Natural killer cell (primary cell): ENCODE measurements around the gene SLC25A13. TPM values are rescaled to one million over a fixed set of nuclear protein-coding genes. Genes with fewer than 3 reads are reported as not detected.

Experiments
- ATAC-seq, 3 donors: fragments of 150-1000 bp in 2 of 3; fragments of 200-7000 bp in 1 of 3; cut with Tn5 transposase; 1 replicate in 1 of 3; 2 replicates in 2 of 3; pipeline ENCODE4 v1.10.0; 2021; ENCODE audit warnings: mild to moderate bottlenecking in 2 of 3, moderate library complexity in 2 of 3
- DNase-seq, 2 donors: peaks; one replicate each; pipeline versions ENCODE4 v3.0.0 to v3.0.0-alpha.2; 2013 to 2021; ENCODE audit warnings: mixed read lengths in 1 of 2
- H3K27ac ChIP-seq: one replicate; pipeline ENCODE4 v1.5.1; 2013; ENCODE audit warnings: mild to moderate bottlenecking, low read length
- H3K27me3 ChIP-seq: one replicate; pipeline ENCODE4 v1.6.1; 2013; ENCODE audit warnings: low read length; ENCODE audit not compliant: control insufficient read depth, insufficient read depth
- H3K36me3 ChIP-seq: one replicate; pipeline ENCODE4 v1.6.1; 2013; ENCODE audit warnings: low read length; ENCODE audit not compliant: control insufficient read depth, insufficient read depth
- H3K4me1 ChIP-seq: one replicate; pipeline ENCODE4 v1.6.1; 2013; ENCODE audit warnings: low read length; ENCODE audit not compliant: control insufficient read depth, insufficient read depth
- H3K4me3 ChIP-seq: one replicate; pipeline ENCODE4 v1.5.1; 2013; ENCODE audit warnings: low read length
- H3K9me3 ChIP-seq: one replicate; pipeline ENCODE4 v1.6.1; 2013; ENCODE audit warnings: low read length; ENCODE audit not compliant: control insufficient read depth, insufficient read depth
- H3K27ac Mint-ChIP-seq, 2 donors: one replicate each; pipeline ENCODE4 v1.8.0; 2022; ENCODE audit warnings: mild to moderate bottlenecking in 2 of 2, mixed read lengths in 2 of 2, moderate library complexity in 1 of 2
- H3K27me3 Mint-ChIP-seq, 2 donors: one replicate each; pipeline ENCODE4 v1.8.0; 2022; ENCODE audit warnings: low read depth in 2 of 2, mixed read lengths in 2 of 2
- H3K36me3 Mint-ChIP-seq: one replicate; pipeline ENCODE4 v1.8.0; 2022; ENCODE audit warnings: mixed read lengths
- H3K4me1 Mint-ChIP-seq, 2 donors: one replicate each; pipeline ENCODE4 v1.8.0; 2022; ENCODE audit warnings: mixed read lengths in 2 of 2
- H3K4me3 Mint-ChIP-seq: one replicate; pipeline ENCODE4 v1.8.0; 2022; ENCODE audit warnings: mild to moderate bottlenecking, moderate library complexity, mixed read lengths
- H3K9me3 Mint-ChIP-seq, 2 donors: one replicate each; pipeline ENCODE4 v1.8.0; 2022; ENCODE audit warnings: mixed read lengths in 2 of 2
- WGBS: methylation state at CpG from one replicate; pipeline ENCODE4 v1.1.7; 2013; ENCODE audit warnings: missing lambda C conversion rate; ENCODE audit not compliant: insufficient coverage; 5-methylcytosine and 5-hydroxymethylcytosine counted together
- intact Hi-C: fragments of 100-400 bp; cut with micrococcal nuclease; formaldehyde crosslinking; loops from one replicate; pipeline ENCODE4 v1.14.2; 2022
- total RNA-seq, 4 donors: library from RNA; stranded (reverse); fragments of 120-200 nt in 1 of 4; gene quantifications; one replicate each; pipeline versions ENCODE4 v1.2.3 to v1.2.4, GENCODE V29; 2013 to 2022
- TF ChIP-seq, protein P1 (sequence below): fragments of 200-600 bp; IDR thresholded peaks from one replicate; pipeline ENCODE4 v1.8.0; 2022; ENCODE audit warnings: antibody characterized with exemption

The SLC25A13 gene
- total RNA-seq, 3 donors from 2014 or later (not counting 1 experiment from before 2014, with no cell fraction given): 16.9 to 20.8 (median 20.5) TPM

DNA sequence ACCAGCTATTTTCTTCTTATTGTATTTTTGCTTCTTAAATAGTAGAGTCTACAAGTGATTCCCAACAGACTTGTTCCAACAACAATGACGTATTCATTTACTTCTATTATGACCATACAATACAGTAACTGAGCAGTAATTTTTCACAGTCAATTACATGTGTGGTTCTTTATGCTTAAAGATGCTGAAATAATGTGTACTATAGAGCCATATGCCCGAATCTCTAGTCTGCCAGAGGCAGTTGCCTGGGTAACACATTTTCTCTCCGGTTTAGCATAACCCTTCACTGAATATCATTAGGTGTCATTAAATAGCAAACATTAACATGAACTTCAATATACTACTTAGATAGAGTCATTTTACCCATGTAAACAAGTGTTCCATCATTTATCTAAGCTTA is 75.0 kb downstream of the SLC25A13 start:
- Histone ChIP-seq H3K27me3 (no peaks in the 10 kb centered on the region), H3K4me3 (no peak overlapping the region), H3K36me3 (no peaks in the 10 kb centered on the region), H3K27ac (no peak overlapping the region), H3K4me1 (peaks cover 3% of the 10 kb centered on the region), H3K9me3 (no peaks in the 10 kb centered on the region)
- H3K9me3 Mint-ChIP-seq: no peaks in the 10 kb centered on the region
- TF ChIP-seq, protein P1, sequence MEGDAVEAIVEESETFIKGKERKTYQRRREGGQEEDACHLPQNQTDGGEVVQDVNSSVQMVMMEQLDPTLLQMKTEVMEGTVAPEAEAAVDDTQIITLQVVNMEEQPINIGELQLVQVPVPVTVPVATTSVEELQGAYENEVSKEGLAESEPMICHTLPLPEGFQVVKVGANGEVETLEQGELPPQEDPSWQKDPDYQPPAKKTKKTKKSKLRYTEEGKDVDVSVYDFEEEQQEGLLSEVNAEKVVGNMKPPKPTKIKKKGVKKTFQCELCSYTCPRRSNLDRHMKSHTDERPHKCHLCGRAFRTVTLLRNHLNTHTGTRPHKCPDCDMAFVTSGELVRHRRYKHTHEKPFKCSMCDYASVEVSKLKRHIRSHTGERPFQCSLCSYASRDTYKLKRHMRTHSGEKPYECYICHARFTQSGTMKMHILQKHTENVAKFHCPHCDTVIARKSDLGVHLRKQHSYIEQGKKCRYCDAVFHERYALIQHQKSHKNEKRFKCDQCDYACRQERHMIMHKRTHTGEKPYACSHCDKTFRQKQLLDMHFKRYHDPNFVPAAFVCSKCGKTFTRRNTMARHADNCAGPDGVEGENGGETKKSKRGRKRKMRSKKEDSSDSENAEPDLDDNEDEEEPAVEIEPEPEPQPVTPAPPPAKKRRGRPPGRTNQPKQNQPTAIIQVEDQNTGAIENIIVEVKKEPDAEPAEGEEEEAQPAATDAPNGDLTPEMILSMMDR: no peak
- intact Hi-C loops: no loop called here
- ATAC-seq: no peak
- 100% methylated on average over 2 of the region's 3 CpGs for WGBS
- DNase-seq: no peak
- H3K36me3 Mint-ChIP-seq: no peaks in the 10 kb centered on the region
- H3K27me3 Mint-ChIP-seq: no peaks in the 10 kb centered on the region
- no peak overlapping the region for H3K27ac Mint-ChIP-seq
- H3K4me1 Mint-ChIP-seq: peaks cover 26 to 28% of the 10 kb centered on the region in 2 donors
- no peak overlapping the region for H3K4me3 Mint-ChIP-seq

DNA sequence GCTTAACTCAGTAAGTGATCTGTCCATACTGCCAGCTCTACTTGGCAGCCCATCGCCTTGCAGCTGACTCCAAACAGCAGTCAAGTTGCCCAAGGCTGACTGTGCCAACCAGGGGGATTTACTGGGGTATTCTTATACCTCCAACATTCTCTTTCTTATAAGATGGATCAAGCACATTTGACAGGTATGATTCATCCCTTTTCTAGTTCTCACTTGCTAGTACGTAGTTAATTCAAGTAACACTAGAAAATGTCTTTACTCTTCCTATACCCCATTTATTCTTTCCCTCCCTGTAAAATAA is 77.0 kb downstream of the SLC25A13 start:
- ATAC-seq: no peak
- H3K36me3 ChIP-seq: no peaks in the 10 kb centered on the region
- Mint-ChIP-seq H3K4me3 (no peak overlapping the region), H3K27ac (no peak overlapping the region), H3K9me3 (no peaks in the 10 kb centered on the region), H3K4me1 (peaks cover 22 to 29% of the 10 kb centered on the region in 2 donors), H3K36me3 (no peaks in the 10 kb centered on the region), H3K27me3 (no peaks in the 10 kb centered on the region)
- TF ChIP-seq, protein P1: no peak
- no peaks in the 10 kb centered on the region for H3K4me1 ChIP-seq
- no peaks in the 10 kb centered on the region for H3K9me3 ChIP-seq
- 91% methylated on average over 2 of the region's 2 CpGs for WGBS
- intact Hi-C loops: no loop called here
- DNase-seq: no peak
- H3K27me3 ChIP-seq: no peaks in the 10 kb centered on the region
- H3K27ac ChIP-seq: no peak overlapping the region
- no peak overlapping the region for H3K4me3 ChIP-seq

- WGBS: 96% methylated on average over 6 of the region's 6 CpGs
- H3K27me3 Mint-ChIP-seq: no peaks in the 10 kb centered on the region
Observed at GRCh38 chr7:96244244-96244991, 77.5 kb downstream of the SLC25A13 start.

More at GRCh38 chr7:96244244-96244991, 77.5 kb downstream of the SLC25A13 start:
- DNase-seq: no peak
- TF ChIP-seq, protein P1: no peak
- Mint-ChIP-seq H3K4me3 (no peak overlapping the region), H3K27ac (no peak overlapping the region), H3K4me1 (peaks cover 22 to 31% of the 10 kb centered on the region in 2 donors), H3K36me3 (no peaks in the 10 kb centered on the region), H3K9me3 (no peaks in the 10 kb centered on the region)
- H3K9me3 ChIP-seq: no peaks in the 10 kb centered on the region
- H3K27ac ChIP-seq: no peak overlapping the region
- intact Hi-C loops: no loop called here
- H3K4me1 ChIP-seq: no peaks in the 10 kb centered on the region
- H3K27me3 ChIP-seq: no peaks in the 10 kb centered on the region
- ATAC-seq: no peak
- no peak overlapping the region for H3K4me3 ChIP-seq
- H3K36me3 ChIP-seq: no peaks in the 10 kb centered on the region
